Measurements from ENCODE around the gene FBXL16. TPM values are rescaled to one million over a fixed set of nuclear protein-coding genes. Genes with fewer than 3 reads are reported as not detected.

FBXL16 gene
- total and polyA plus RNA-seq, 2 experiments from 2014 or later: 8.9 to 12.6 TPM

GRCh38 chr16:728131-728889, 22.7 kb upstream of the FBXL16 start (continued):
- TF ChIP-seq ETS1 (IDR thresholded peaks at IDR 0.05) (peak; percentile 38; the same call in 1 of the 2 replicates), ZNF331 (CRISPR knock-in tag; IDR thresholded peaks at IDR 0.05; ENCODE audit: low read depth) (no peak), CTCF (conservative IDR thresholded peaks at IDR 0.05; ENCODE audit: low read depth in 2 of 2) (no peak), EZH2 (IDR thresholded peaks at IDR 0.05; ENCODE audit: low read depth, unreplicated experiment) (no peak), POLR2AphosphoS5 (IDR thresholded peaks at IDR 0.05; ENCODE audit: low read depth) (peak; percentile 67; the same call in 1 of the 2 replicates), CREB1 (CRISPR knock-in tag; IDR thresholded peaks at IDR 0.05; ENCODE audit: low read depth) (no peak), REST (IDR thresholded peaks at IDR 0.05; ENCODE audit: unreplicated experiment) (no peak), ZNF114 (CRISPR knock-in tag; IDR thresholded peaks at IDR 0.05) (no peak), NANOG (IDR thresholded peaks at IDR 0.05; ENCODE audit: borderline replicate concordance) (no peak), STAT1 (IDR thresholded peaks at IDR 0.05; ENCODE audit: unreplicated experiment) (no peak), EZH2phosphoT487 (IDR thresholded peaks at IDR 0.05; ENCODE audit: unreplicated experiment) (no peak)

All from GM23338 (cell line).